Epithelial cell of prostate (primary cell): ENCODE results near the gene EEF1G.
"Not testable (repeated sequence)": the region's sequence is repeated elsewhere in the genome, so short reads cannot be mapped to it uniquely, and the experiment has no call there.

Source experiments
- DNase-seq: peaks from one replicate; pipeline ENCODE4 v3.0.0-alpha.2; 2011; ENCODE audit warnings: low read depth, low spot score
- H3K27ac ChIP-seq: fragments of 450-650 bp; 2 replicates; pipeline ENCODE4 v1.5.1; 2017; ENCODE audit warnings: mild to moderate bottlenecking

The EEF1G gene

GRCh38 chr11:62556875-62557631, 16.6 kb downstream of the EEF1G start:
- H3K27ac ChIP-seq, result peak overlapping the region; percentile 99
- no peak for DNase-seq

- peak; percentile 79 for DNase-seq
- H3K27ac ChIP-seq, result peak overlapping the region; percentile 99
Measured at GRCh38 chr11:62556108-62556874, 17.4 kb downstream of the EEF1G start.

- no peak for DNase-seq
- H3K27ac ChIP-seq, result peak overlapping the region; percentile 99
Measured at GRCh38 chr11:62555464-62556107, 18.1 kb downstream of the EEF1G start.

- peak overlapping the region; percentile 99 for H3K27ac ChIP-seq
- no peak for DNase-seq
Measured at GRCh38 chr11:62554387-62555167, 19.1 kb downstream of the EEF1G start.

GRCh38 chr11:62553839-62554361, 19.8 kb downstream of the EEF1G start:
- DNase-seq, result no peak
- peak overlapping the region; percentile 99 for H3K27ac ChIP-seq

GRCh38 chr11:62553080-62553838, 20.4 kb downstream of the EEF1G start:
- DNase-seq, result peak; percentile 77
- peak overlapping the region; percentile 99 for H3K27ac ChIP-seq

- DNase-seq, result no peak
- H3K27ac ChIP-seq, result peak overlapping the region; percentile 99
Measured at GRCh38 chr11:62552485-62553079, 21.1 kb downstream of the EEF1G start.

GRCh38 chr11:62550478-62550877, 23.2 kb downstream of the EEF1G start:
- not testable (repeated sequence) for H3K27ac ChIP-seq, DNase-seq

- DNase-seq, result no peak
- peak overlapping the region; percentile 98 for H3K27ac ChIP-seq
Measured at GRCh38 chr11:62548545-62549335, 25.0 kb downstream of the EEF1G start.

- H3K27ac ChIP-seq, result peak overlapping the region; percentile 98
- DNase-seq, result peak; percentile 97
Measured at GRCh38 chr11:62547691-62548281, 25.9 kb downstream of the EEF1G start.

GRCh38 chr11:62546929-62547625, 26.6 kb downstream of the EEF1G start:
- DNase-seq, result no peak
- H3K27ac ChIP-seq, result peak overlapping the region; percentile 98

GRCh38 chr11:62546244-62546928, 27.3 kb downstream of the EEF1G start, which contains the start of gene AHNAK:
Gene AHNAK, minus strand, starts transcription at chr11:62546806. Its CDS starts 10,708 bp downstream, at chr11:62536098.
- no peak for DNase-seq
- H3K27ac ChIP-seq, result peak within 1 kb of the TSS; percentile 98

GRCh38 chr11:62545437-62546243, 28.1 kb downstream of the EEF1G start:
- no peak for DNase-seq
- peak overlapping the region; percentile 98 for H3K27ac ChIP-seq

GRCh38 chr11:62544581-62545436, 28.9 kb downstream of the EEF1G start:
- DNase-seq, result no peak
- peak overlapping the region; percentile 98 for H3K27ac ChIP-seq
